Measurements from ENCODE around the gene TSPAN18. TPM values are rescaled to one million over a fixed set of nuclear protein-coding genes. Genes with fewer than 3 reads are reported as not detected.

TSPAN18 gene
- total RNA-seq, 1 experiment from 2014 or later = 18.3 TPM

- Histone ChIP-seq H3K9me2 (ENCODE audit: insufficient read depth) (no peaks in the 10 kb centered on the region), H3K4me1 (ENCODE audit: control insufficient read depth in 1 of 2, insufficient read depth in 2 of 2, low read length in 2 of 2) (no peaks in the 10 kb centered on the region), H3K27me3 (ENCODE audit: insufficient read depth, low read length) (no peaks in the 10 kb centered on the region), H3K79me2 (ENCODE audit: insufficient read depth, low read length) (no peaks in the 10 kb centered on the region), H3K9ac (ENCODE audit: low read length) (no peak overlapping the region), H3K27ac (ENCODE audit: low read depth, low read length) (no peak overlapping the region), H3K9me3 (ENCODE audit: control insufficient read depth in 1 of 2, insufficient read depth in 1 of 2, low read depth in 1 of 2, low read length in 2 of 2) (no peaks in the 10 kb centered on the region), H2AFZ (ENCODE audit: low read depth, low read length, poor library complexity, severe bottlenecking) (no peak overlapping the region), H3K4me3 (replicated peaks in 1 of 2; ENCODE audit: low read depth in 1 of 2, low read length in 2 of 2) (no peak overlapping the region), H3K36me3 (ENCODE audit: control insufficient read depth in 1 of 2, insufficient read depth in 2 of 2, low read length in 2 of 2) (no peaks in the 10 kb centered on the region), H4K20me1 (ENCODE audit: insufficient read depth) (no peaks in the 10 kb centered on the region), H3K4me2 (ENCODE audit: low read length) (no peak overlapping the region)
- DNase-seq (ENCODE audit: low read depth, low spot score) = peak; percentile 69
- ChIA-PET RAD21 (ENCODE audit: low non-redundant PET in 1 of 2, low total read pairs in 2 of 2, uncharacterized antibody in 2 of 2, unreplicated experiment in 2 of 2) (interaction anchor here in 1 of 2 experiments (0.9 kb wide), 1 partner anchor 154 kb away, joined by 3 read pairs; no protein-coding TSS in a partner anchor), CTCF (interaction anchor here (1.0 to 3.2 kb wide), 9 partner anchors 9 to 153 kb away, joined by 3 to 13 read pairs (median 6); no protein-coding TSS in a partner anchor), POLR2A (no interaction called here)
- ATAC-seq = peak; percentile 99
- intact Hi-C loops (cut with micrococcal nuclease) = loop anchor here (1.0 to 5.0 kb wide), 4 partner anchors 47 to 153 kb away; no protein-coding TSS in a partner anchor
- BruUV-seq (replicated peaks) = no TSS peak
- TF ChIP-seq POLR2A (IDR thresholded peaks at IDR 0.05; ENCODE audit: borderline replicate concordance, extremely low read depth, insufficient read depth, insufficient read length) (no peak), CTCF (IDR thresholded peaks at IDR 0.05 in 2 of 3, conservative IDR thresholded peaks at IDR 0.05 in 1 of 3; ENCODE audit: borderline replicate concordance in 1 of 3, insufficient read depth in 1 of 3, low read depth in 2 of 3, low read length in 2 of 3) (peak; percentile 77 to 94 (median 88)), RAD21 (IDR thresholded peaks at IDR 0.05; ENCODE audit: low read depth) (peak; percentile 63), CBX3 (IDR thresholded peaks at IDR 0.05; ENCODE audit: low read depth) (peak; percentile 26; the same call in 1 of the 2 replicates)
Measured at GRCh38 chr11:44775366-44775984, 48.7 kb downstream of the TSPAN18 start.

GRCh38 chr11:44775985-44776446 lies 49.3 kb downstream of the TSPAN18 start:
- TF ChIP-seq ZBTB33 (IDR thresholded peaks at IDR 0.05; ENCODE audit: extremely low read depth, insufficient replicate concordance, low read length) = no peak
- no peak for TF ChIP-seq POLR2A (IDR thresholded peaks at IDR 0.05; ENCODE audit: borderline replicate concordance, extremely low read depth, insufficient read depth, insufficient read length)
- TF ChIP-seq ATF3 (IDR thresholded peaks at IDR 0.05) = no peak
- TF ChIP-seq YY1 (IDR thresholded peaks at IDR 0.05; ENCODE audit: extremely low read depth, insufficient replicate concordance, low read depth, low read length) = no peak
- TF ChIP-seq CBX3 (IDR thresholded peaks at IDR 0.05; ENCODE audit: low read depth) = no peak
- no peak for TF ChIP-seq EGR1 (IDR thresholded peaks at IDR 0.05; ENCODE audit: low read depth)
- no peak for TF ChIP-seq EZH2phosphoT487 (IDR thresholded peaks at IDR 0.05; ENCODE audit: borderline replicate concordance)
- Histone ChIP-seq H3K79me2 (ENCODE audit: insufficient read depth, low read length) (no peaks in the 10 kb centered on the region), H3K4me1 (ENCODE audit: control insufficient read depth in 1 of 2, insufficient read depth in 2 of 2, low read length in 2 of 2) (no peaks in the 10 kb centered on the region), H3K4me3 (replicated peaks in 1 of 2; ENCODE audit: low read depth in 1 of 2, low read length in 2 of 2) (no peak overlapping the region), H3K9ac (ENCODE audit: low read length) (no peak overlapping the region), H3K9me3 (ENCODE audit: control insufficient read depth in 1 of 2, insufficient read depth in 1 of 2, low read depth in 1 of 2, low read length in 2 of 2) (no peaks in the 10 kb centered on the region), H3K27me3 (ENCODE audit: insufficient read depth, low read length) (no peaks in the 10 kb centered on the region), H4K20me1 (ENCODE audit: insufficient read depth) (no peaks in the 10 kb centered on the region), H3K4me2 (ENCODE audit: low read length) (no peak overlapping the region), H2AFZ (ENCODE audit: low read depth, low read length, poor library complexity, severe bottlenecking) (no peak overlapping the region), H3K9me2 (ENCODE audit: insufficient read depth) (no peaks in the 10 kb centered on the region), H3K27ac (ENCODE audit: low read depth, low read length) (no peak overlapping the region), H3K36me3 (ENCODE audit: control insufficient read depth in 1 of 2, insufficient read depth in 2 of 2, low read length in 2 of 2) (no peaks in the 10 kb centered on the region)
- intact Hi-C loops (cut with micrococcal nuclease) = loop anchor here (1.0 to 5.0 kb wide), 4 partner anchors 48 to 154 kb away; no protein-coding TSS in a partner anchor
- DNase-seq (ENCODE audit: low read depth, low spot score) (no peak), ATAC-seq (no peak)
- RAD21 ChIA-PET (ENCODE audit: low non-redundant PET in 1 of 2, low total read pairs in 2 of 2, uncharacterized antibody in 2 of 2, unreplicated experiment in 2 of 2) = no interaction called here
- POLR2A ChIA-PET = no interaction called here
- CTCF ChIA-PET = interaction anchor here (0.6 to 3.2 kb wide), 9 partner anchors 9 to 157 kb away, joined by 3 to 13 read pairs (median 6); no protein-coding TSS in a partner anchor
- no TSS peak for BruUV-seq (replicated peaks)

All from HCT116 (cell line).